Measurements from ENCODE around the gene USP47. TPM values are rescaled to one million over a fixed set of nuclear protein-coding genes. Genes with fewer than 3 reads are reported as not detected.

Gene USP47
- total RNA-seq, 1 donor from 2014 or later = 71.7 TPM

DNA sequence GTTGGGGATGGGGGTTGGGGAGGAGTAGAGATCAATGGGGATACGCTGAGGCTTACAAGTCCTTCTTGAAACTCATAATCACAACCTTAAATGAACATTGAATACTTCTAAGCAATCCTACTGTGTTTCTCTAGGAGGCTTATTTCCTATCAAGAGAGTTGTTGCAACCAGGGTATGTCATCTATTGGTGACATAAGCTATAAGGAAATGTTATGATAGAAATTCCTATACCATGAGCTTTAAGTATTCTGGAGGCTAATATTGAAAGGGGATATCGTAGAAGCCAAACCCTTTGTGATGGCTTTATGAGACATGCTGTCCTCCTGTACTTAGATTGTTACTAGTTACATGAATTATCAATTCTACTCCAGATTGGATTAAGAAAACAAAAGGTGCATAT lies 93.8 kb downstream of the USP47 start:
- TF ChIP-seq EZH2 (IDR thresholded peaks at IDR 0.05) = no peak
- TF ChIP-seq, protein P1, sequence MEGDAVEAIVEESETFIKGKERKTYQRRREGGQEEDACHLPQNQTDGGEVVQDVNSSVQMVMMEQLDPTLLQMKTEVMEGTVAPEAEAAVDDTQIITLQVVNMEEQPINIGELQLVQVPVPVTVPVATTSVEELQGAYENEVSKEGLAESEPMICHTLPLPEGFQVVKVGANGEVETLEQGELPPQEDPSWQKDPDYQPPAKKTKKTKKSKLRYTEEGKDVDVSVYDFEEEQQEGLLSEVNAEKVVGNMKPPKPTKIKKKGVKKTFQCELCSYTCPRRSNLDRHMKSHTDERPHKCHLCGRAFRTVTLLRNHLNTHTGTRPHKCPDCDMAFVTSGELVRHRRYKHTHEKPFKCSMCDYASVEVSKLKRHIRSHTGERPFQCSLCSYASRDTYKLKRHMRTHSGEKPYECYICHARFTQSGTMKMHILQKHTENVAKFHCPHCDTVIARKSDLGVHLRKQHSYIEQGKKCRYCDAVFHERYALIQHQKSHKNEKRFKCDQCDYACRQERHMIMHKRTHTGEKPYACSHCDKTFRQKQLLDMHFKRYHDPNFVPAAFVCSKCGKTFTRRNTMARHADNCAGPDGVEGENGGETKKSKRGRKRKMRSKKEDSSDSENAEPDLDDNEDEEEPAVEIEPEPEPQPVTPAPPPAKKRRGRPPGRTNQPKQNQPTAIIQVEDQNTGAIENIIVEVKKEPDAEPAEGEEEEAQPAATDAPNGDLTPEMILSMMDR (IDR thresholded peaks at IDR 0.05) = no peak
- no peak for TF ChIP-seq EZH2phosphoT487 (IDR thresholded peaks at IDR 0.05)
- Histone ChIP-seq H3K36me3 (peaks cover 24% of the 10 kb centered on the region), H3F3A (ENCODE audit: low read depth) (peaks cover 23% of the 10 kb centered on the region), H3K27me3 (no peaks in the 10 kb centered on the region), H3K79me2 (ENCODE audit: low read depth) (no peaks in the 10 kb centered on the region), H3K4me3 (no peak overlapping the region), H3K27ac (no peak overlapping the region), H3K9me3 (ENCODE audit: low read depth) (no peaks in the 10 kb centered on the region), H3K9ac (no peak overlapping the region), H3K4me2 (no peak overlapping the region), H4K20me1 (ENCODE audit: low read depth) (no peaks in the 10 kb centered on the region), H2AFZ (replicated peaks) (no peak overlapping the region), H3K4me1 (peaks cover 11% of the 10 kb centered on the region)
- H3K4me3 Mint-ChIP-seq = no peak overlapping the region
- no peaks in the 10 kb centered on the region for H3K9me3 Mint-ChIP-seq
- H3K27ac Mint-ChIP-seq = no peak overlapping the region
- H3K36me3 Mint-ChIP-seq = peaks cover 57% of the 10 kb centered on the region
- H3K27me3 Mint-ChIP-seq (ENCODE audit: insufficient read depth, low read depth) = no peaks in the 10 kb centered on the region
- H3K4me1 Mint-ChIP-seq = peaks cover 19% of the 10 kb centered on the region
- DNase-seq (ENCODE audit: low spot score) = no peak

DNA sequence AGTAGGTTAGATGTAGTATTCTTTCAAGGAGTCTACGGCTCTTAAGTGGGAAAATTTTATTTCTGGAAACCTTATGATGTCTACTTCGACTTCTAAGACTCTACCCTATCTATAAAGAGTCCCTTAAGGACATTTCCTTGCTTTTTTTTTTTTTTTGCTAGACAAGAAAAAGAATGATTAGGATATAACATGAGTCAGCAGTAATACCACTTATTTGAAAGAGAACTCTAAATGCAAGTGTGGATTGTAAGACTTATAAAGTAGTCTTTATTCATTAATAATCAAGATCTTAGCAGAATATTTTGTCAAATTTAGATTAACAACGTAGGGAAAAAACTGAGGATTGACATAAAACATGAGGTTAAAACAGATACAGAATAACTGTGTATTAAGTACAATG lies 95.7 kb downstream of the USP47 start:
- no peaks in the 10 kb centered on the region for H3K27me3 Mint-ChIP-seq (ENCODE audit: insufficient read depth, low read depth)
- Histone ChIP-seq H3K9me3 (ENCODE audit: low read depth) (no peaks in the 10 kb centered on the region), H3K4me3 (no peak overlapping the region), H3K27me3 (no peaks in the 10 kb centered on the region), H3K36me3 (peaks cover 26% of the 10 kb centered on the region), H3K79me2 (ENCODE audit: low read depth) (no peaks in the 10 kb centered on the region), H3F3A (ENCODE audit: low read depth) (peaks cover 27% of the 10 kb centered on the region), H3K4me1 (peaks cover 21% of the 10 kb centered on the region), H3K4me2 (no peak overlapping the region), H3K27ac (peak overlapping the region; percentile 57), H2AFZ (replicated peaks) (no peak overlapping the region), H4K20me1 (ENCODE audit: low read depth) (peaks cover 4% of the 10 kb centered on the region), H3K9ac (no peak overlapping the region)
- H3K4me3 Mint-ChIP-seq = no peak overlapping the region
- no peak for TF ChIP-seq EZH2 (IDR thresholded peaks at IDR 0.05)
- no peak for TF ChIP-seq EZH2phosphoT487 (IDR thresholded peaks at IDR 0.05)
- TF ChIP-seq, protein P1 (IDR thresholded peaks at IDR 0.05) = no peak
- no peak for DNase-seq (ENCODE audit: low spot score)
- H3K9me3 Mint-ChIP-seq = no peaks in the 10 kb centered on the region
- H3K36me3 Mint-ChIP-seq = peaks cover 49% of the 10 kb centered on the region
- peaks cover 31% of the 10 kb centered on the region for H3K4me1 Mint-ChIP-seq
- H3K27ac Mint-ChIP-seq = no peak overlapping the region

DNA sequence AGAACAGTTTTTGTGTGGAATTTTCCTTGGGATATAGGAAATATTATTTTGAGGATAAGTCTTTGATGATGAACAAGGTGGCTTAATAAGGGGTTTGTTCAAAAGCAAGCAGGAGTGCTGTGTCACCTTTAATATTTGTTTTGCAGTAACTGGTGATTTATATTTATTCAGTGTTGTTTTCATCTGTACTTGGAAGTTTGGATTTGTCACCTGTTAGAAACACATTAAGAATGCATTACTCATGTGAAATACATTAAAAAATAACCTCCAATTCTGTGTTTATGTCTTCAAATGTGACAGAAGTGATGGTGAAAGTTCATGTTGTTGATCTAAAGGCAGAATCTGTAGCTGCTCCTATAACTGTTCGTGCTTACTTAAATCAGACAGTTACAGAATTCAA lies 96.2 kb downstream of the USP47 start:
- no peak overlapping the region for H3K4me3 Mint-ChIP-seq
- no peaks in the 10 kb centered on the region for H3K27me3 ChIP-seq
- no peak overlapping the region for H3K9ac ChIP-seq
- no peak overlapping the region for H3K4me2 ChIP-seq
- peaks cover 4% of the 10 kb centered on the region for H4K20me1 ChIP-seq (ENCODE audit: low read depth)
- H3K79me2 ChIP-seq (ENCODE audit: low read depth) = no peaks in the 10 kb centered on the region
- no peak for TF ChIP-seq EZH2 (IDR thresholded peaks at IDR 0.05)
- TF ChIP-seq, protein P1 (IDR thresholded peaks at IDR 0.05) = no peak
- no peak for TF ChIP-seq EZH2phosphoT487 (IDR thresholded peaks at IDR 0.05)
- H3K9me3 ChIP-seq (ENCODE audit: low read depth) = no peaks in the 10 kb centered on the region
- no peak overlapping the region for H3K27ac Mint-ChIP-seq
- H3F3A ChIP-seq (ENCODE audit: low read depth) = peaks cover 27% of the 10 kb centered on the region
- H3K4me1 Mint-ChIP-seq = peaks cover 35% of the 10 kb centered on the region
- DNase-seq (ENCODE audit: low spot score) = no peak
- H3K9me3 Mint-ChIP-seq = no peaks in the 10 kb centered on the region
- H3K4me3 ChIP-seq = no peak overlapping the region
- H3K27me3 Mint-ChIP-seq (ENCODE audit: insufficient read depth, low read depth) = no peaks in the 10 kb centered on the region
- peak overlapping the region; percentile 57 for H3K27ac ChIP-seq
- peaks cover 21% of the 10 kb centered on the region for H3K4me1 ChIP-seq
- H3K36me3 Mint-ChIP-seq = peaks cover 49% of the 10 kb centered on the region
- H2AFZ ChIP-seq (replicated peaks) = no peak overlapping the region
- H3K36me3 ChIP-seq = peaks cover 26% of the 10 kb centered on the region

Measured in neural progenitor cell (in vitro differentiated cells).